Subcutaneous adipose tissue (tissue), 4 donors: Measurements from ENCODE around the gene MAPK8IP2. TPM values are rescaled to one million over a fixed set of nuclear protein-coding genes. Genes with fewer than 3 reads are reported as not detected.

Experiments used
- total RNA-seq, 4 donors: library from RNA; depleted of rRNA; stranded (reverse); fragments of >200 nt; gene quantifications; one replicate each; pipeline ENCODE4 v1.1.0, GENCODE V29; 2016
- TF ChIP-seq, protein P1 (sequence below): fragments of 450-650 bp; IDR thresholded peaks from one replicate; pipeline ENCODE4 v1.5.1; 2016; ENCODE audit warnings: low read depth, mild to moderate bottlenecking, control low read depth, antibody characterized with exemption, moderate library complexity

MAPK8IP2 gene
- total RNA-seq, 4 donors from 2014 or later, result 0.19 to 1.1 (median 0.51) TPM; not detected in 1

DNA sequence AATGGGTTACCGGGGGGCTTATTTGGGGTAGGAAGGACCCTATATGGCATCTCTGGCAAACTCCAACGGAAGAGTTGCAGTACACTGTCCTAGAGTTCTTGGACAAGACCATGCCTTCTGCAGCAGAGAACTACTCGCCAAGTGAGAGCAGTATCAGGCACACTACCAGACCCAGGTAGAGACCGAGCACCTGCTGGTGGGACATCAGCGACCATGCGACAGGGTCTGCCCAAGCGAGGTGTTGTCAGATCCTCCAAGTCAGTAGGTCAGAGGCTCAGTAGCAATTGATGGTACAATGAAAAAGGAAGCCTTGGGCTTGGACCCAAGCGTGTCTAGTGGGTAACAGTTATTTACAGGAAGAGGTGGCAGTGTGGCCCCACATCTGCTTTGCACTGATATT is 14.8 kb upstream of the MAPK8IP2 start:
- TF ChIP-seq, protein P1, sequence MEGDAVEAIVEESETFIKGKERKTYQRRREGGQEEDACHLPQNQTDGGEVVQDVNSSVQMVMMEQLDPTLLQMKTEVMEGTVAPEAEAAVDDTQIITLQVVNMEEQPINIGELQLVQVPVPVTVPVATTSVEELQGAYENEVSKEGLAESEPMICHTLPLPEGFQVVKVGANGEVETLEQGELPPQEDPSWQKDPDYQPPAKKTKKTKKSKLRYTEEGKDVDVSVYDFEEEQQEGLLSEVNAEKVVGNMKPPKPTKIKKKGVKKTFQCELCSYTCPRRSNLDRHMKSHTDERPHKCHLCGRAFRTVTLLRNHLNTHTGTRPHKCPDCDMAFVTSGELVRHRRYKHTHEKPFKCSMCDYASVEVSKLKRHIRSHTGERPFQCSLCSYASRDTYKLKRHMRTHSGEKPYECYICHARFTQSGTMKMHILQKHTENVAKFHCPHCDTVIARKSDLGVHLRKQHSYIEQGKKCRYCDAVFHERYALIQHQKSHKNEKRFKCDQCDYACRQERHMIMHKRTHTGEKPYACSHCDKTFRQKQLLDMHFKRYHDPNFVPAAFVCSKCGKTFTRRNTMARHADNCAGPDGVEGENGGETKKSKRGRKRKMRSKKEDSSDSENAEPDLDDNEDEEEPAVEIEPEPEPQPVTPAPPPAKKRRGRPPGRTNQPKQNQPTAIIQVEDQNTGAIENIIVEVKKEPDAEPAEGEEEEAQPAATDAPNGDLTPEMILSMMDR, result no peak

DNA sequence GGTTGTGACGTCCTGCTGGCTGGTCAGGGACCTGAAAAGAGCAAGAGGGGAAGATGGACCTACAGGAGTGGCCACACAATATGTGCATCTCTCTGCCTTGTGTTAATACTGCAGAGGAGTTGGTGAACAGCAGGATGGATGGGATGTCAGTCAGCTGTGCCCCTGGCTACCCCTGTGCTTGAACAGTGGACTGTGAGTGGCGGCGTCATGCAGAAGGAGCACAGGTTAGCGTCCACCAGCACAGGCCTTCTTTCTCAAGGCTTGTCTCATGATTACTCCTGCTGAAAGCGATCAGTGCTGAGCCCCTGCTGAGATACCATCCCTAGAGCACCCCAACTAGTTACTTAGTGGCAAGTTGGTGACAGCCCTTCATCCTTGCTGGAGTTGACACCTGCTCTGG is 14.2 kb upstream of the MAPK8IP2 start:
- TF ChIP-seq, protein P1, result no peak

DNA sequence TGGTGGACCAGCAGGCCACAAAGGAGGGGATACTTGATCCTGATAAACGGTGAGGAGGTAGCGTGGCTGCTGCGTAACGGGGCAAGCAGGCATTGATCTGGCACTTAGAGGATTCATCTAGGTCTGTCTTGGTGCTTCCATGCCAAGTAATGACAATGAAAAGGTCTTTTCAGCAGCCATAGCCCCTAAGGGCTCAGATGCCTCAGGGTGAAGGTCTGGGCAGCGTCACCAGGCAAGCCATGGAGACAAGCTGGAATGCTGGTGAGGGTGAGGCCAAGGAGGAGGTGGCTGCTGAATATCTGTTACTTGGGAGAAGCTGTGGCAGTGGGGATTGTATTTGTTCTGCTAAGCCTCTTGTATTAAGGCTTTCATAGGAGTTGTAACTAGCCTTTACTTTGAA is 13.2 kb upstream of the MAPK8IP2 start:
- TF ChIP-seq, protein P1, result no peak

DNA sequence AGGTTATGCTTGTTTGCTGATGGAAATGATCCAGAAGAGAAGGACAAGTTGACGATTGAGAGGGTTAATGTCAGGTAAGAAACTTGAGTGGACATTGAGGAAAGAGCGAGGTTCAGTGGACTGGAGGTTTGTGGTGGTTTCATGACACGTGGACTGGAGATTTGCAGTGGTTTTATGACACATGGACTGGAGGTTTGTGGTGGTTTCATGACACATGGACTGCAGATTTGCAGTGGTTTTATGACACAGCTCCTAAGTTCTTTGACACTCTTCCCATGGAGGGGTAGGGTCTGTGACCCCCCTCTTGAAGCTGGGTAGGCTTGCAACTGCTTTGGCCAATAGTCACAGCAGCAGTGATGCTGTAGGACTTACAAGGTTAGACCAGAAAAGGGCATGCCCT is 5.4 kb upstream of the MAPK8IP2 start:
- TF ChIP-seq, protein P1, result no peak

DNA sequence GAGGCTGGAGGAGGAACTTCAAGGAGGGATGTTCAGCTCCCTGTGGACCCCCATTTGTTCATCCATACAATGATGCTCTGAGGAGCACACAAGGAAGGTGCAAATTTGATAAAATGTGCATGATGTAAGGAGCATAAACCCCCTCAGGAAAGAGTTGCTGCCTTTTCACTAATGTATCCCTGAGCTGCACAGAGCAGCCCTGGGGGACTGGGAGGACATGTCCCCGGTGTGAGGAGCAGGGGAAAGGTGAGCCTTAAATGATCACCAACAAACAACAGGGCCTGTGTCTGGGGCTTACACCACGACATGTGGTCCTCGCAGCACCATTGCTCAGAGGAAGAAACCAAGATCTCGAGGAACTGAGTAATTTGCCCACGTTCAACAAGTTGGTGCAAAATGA is 3.5 kb upstream of the MAPK8IP2 start:
- TF ChIP-seq, protein P1, result no peak

DNA sequence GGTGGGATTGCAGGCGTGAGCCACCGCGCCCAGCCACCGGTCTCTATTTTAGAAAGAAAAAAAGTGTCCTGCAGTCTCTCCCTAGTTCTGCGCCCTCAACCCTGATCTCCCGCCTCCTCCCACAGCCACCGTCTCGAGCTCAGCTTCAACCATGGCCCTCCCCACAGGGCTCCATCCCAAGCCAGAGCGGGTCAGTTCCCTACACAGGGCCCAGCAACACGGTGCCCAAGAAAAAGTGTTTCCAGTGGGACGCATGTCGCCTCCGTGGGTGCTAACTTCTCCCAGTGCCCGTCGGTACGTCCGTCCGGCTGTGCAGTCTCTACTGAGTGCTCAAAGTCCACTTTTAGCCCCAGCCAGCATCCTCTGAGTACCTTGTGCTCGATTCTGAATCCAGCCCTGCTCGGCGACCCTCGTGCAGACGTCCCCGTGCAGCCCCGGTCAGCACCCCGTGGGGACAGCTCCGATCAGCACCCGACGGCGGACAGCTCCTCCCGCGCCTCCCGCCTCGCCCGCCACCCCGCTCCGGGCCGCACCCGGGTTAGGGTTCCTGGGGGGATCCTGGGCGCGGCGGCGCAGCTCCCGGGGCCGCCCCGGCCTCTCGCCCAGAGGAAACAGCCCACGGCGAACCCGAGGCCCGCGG is 657 bp upstream of the MAPK8IP2 start:
- TF ChIP-seq, protein P1, result no peak

DNA sequence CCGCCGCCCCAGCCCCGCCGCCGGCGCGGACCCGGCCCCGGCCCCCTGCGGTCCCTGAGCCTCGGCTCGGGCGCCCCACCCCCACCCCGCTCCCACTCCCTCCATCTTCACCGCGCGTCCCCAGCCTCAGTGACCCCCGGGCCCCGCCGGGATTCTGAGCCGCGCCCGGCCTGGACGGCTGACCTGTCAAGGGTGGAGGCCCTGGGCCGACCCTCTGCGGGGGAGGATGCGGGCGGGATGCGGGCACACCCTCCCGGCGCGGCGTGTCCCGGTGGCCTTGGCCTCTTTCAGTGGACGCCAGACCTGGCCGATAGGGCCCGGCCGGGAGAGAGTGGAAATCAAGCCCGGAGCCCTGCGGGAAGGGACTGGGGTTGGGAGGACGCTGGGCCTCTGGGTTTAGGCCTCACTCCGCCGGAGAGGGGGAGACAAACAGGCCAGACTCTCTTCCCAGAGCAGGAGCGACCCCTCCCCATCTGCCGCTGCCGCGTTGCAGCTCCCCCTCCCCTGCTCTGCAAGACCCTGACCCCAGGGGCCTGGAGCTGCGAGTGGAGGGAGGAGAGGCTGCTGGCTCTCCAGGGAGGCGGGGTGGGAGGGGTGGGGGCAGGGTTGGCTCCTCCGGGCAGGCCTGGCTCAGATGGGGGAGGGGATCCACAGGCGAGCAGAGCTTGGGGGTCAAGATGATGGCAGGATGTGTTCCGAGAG is 525 bp downstream of the MAPK8IP2 start:
- TF ChIP-seq, protein P1, result no peak
